IMR-90 (cell line): ENCODE data around the gene CLIP3. TPM values are rescaled to one million over a fixed set of nuclear protein-coding genes. Genes with fewer than 3 reads are reported as not detected.

Experiments
- ATAC-seq: fragments of 200-7000 bp; cut with Tn5 transposase; 2 replicates; pipeline ENCODE4 v1.9.1; 2020; ENCODE audit warnings: low read depth, mild to moderate bottlenecking, moderate library complexity
- BruUV-seq: library from RNA; stranded (reverse); fragments of 400-500 nt; replicated peaks from 2 replicates; lab custom pipeline; 2021; lab: Mats Ljungman, UMichigan
- CTCF ChIA-PET: fragments of 300-600 bp; formaldehyde crosslinking; extraction: SDS; loops from one replicate; lab custom pipeline; 2021; ENCODE audit warnings: antibody characterized with exemption; lab: Yijun Ruan, JAX
- POLR2A ChIA-PET: fragments of 300-600 bp; sonication (Branson Sonifier 250); formaldehyde crosslinking; loops from one replicate; lab custom pipeline; 2022; ENCODE audit warnings: antibody characterized with exemption; ENCODE audit not compliant: unreplicated experiment; lab: Charles Lee
- DNase-seq: peaks from one replicate; pipeline ENCODE4 v3.0.0; 2013
- H2AFZ ChIP-seq: replicated peaks from 2 replicates; pipeline ENCODE3; 2013; ENCODE audit warnings: low read length, mild to moderate bottlenecking; ENCODE audit not compliant: poor library complexity
- H2AK5ac ChIP-seq: 2 replicates; pipeline ENCODE4 v1.6.1; 2013; ENCODE audit warnings: low read depth, low read length, inconsistent platforms
- H2AK9ac ChIP-seq: replicated peaks from 2 replicates; pipeline ENCODE3; 2013; ENCODE audit warnings: mild to moderate bottlenecking, low read depth, low read length, moderate library complexity; ENCODE audit not compliant: poor library complexity
- H2BK120ac ChIP-seq: 2 replicates; pipeline ENCODE4 v1.6.1; 2013; ENCODE audit warnings: low read depth, low read length, inconsistent platforms
- H2BK15ac ChIP-seq: 3 replicates; pipeline ENCODE4 v1.6.1; 2013; ENCODE audit warnings: low read depth, low read length, inconsistent platforms
- H2BK20ac ChIP-seq: 2 replicates; pipeline ENCODE4 v1.6.1; 2013; ENCODE audit warnings: low read depth, mild to moderate bottlenecking, inconsistent platforms, low read length, moderate library complexity
- H2BK5ac ChIP-seq: 2 replicates; pipeline ENCODE4 v1.6.1; 2013; ENCODE audit warnings: mild to moderate bottlenecking, low read depth, low read length, inconsistent platforms; ENCODE audit not compliant: poor library complexity, severe bottlenecking
- H3K14ac ChIP-seq: replicated peaks from 2 replicates; pipeline ENCODE4 v1.6.1; 2013; ENCODE audit warnings: low read depth, low read length, inconsistent platforms
- H3K18ac ChIP-seq: 2 replicates; pipeline ENCODE4 v1.6.1; 2013; ENCODE audit warnings: low read depth, low read length, control low read depth
- H3K23ac ChIP-seq: 2 replicates; pipeline ENCODE4 v1.6.1; 2013; ENCODE audit warnings: low read depth, low read length, inconsistent platforms
- H3K27ac ChIP-seq: 2 replicates; pipeline ENCODE4 v1.5.1; 2013; ENCODE audit warnings: mild to moderate bottlenecking, control low read depth, low read length; ENCODE audit not compliant: insufficient read depth
- H3K27me3 ChIP-seq: 2 replicates; pipeline ENCODE4 v1.6.1; 2013; ENCODE audit warnings: low read length; ENCODE audit not compliant: control insufficient read depth, insufficient read depth
- H3K36me3 ChIP-seq: 2 replicates; pipeline ENCODE4 v1.6.1; 2013; ENCODE audit warnings: low read length, mixed read lengths; ENCODE audit not compliant: control insufficient read depth, insufficient read depth
- H3K4ac ChIP-seq: 2 replicates; pipeline ENCODE4 v1.6.1; 2013; ENCODE audit warnings: low read depth, low read length, inconsistent platforms
- H3K4me1 ChIP-seq: 2 replicates; pipeline ENCODE4 v1.6.1; 2013; ENCODE audit warnings: low read length, mixed read lengths; ENCODE audit not compliant: control insufficient read depth, insufficient read depth
- H3K4me2 ChIP-seq: 2 replicates; pipeline ENCODE4 v1.6.1; 2013; ENCODE audit warnings: low read depth, mild to moderate bottlenecking, control low read depth, low read length, moderate library complexity
- H3K4me3 ChIP-seq: 2 replicates; pipeline ENCODE4 v1.5.1; 2013; ENCODE audit warnings: low read depth, mild to moderate bottlenecking, control low read depth, low read length, moderate library complexity; ENCODE audit not compliant: insufficient read depth
- H3K56ac ChIP-seq: 2 replicates; pipeline ENCODE4 v1.6.1; 2013; ENCODE audit warnings: low read length, inconsistent platforms; ENCODE audit not compliant: insufficient read depth; ENCODE audit errors: extremely low read depth
- H3K79me1 ChIP-seq, 2 experiments: 2 replicates each; pipeline ENCODE4 v1.6.1; 2013; ENCODE audit warnings: low read length in 2 of 2, inconsistent platforms in 1 of 2, low read depth in 1 of 2
- H3K9ac ChIP-seq: 2 replicates; pipeline ENCODE4 v1.6.1; 2013; ENCODE audit warnings: low read depth, low read length, control low read depth
- H3K9me1 ChIP-seq: 2 replicates; pipeline ENCODE4 v1.6.1; 2013; ENCODE audit warnings: low read length, inconsistent platforms; ENCODE audit not compliant: insufficient read depth
- H3K9me3 ChIP-seq: 2 replicates; pipeline ENCODE4 v1.6.1; 2013; ENCODE audit warnings: low read length; ENCODE audit not compliant: control insufficient read depth, insufficient read depth
- H4K20me1 ChIP-seq: 2 replicates; pipeline ENCODE4 v1.6.1; 2013; ENCODE audit warnings: low read length, inconsistent platforms; ENCODE audit not compliant: insufficient read depth
- H4K5ac ChIP-seq: 2 replicates; pipeline ENCODE4 v1.6.1; 2013; ENCODE audit warnings: mild to moderate bottlenecking, low read depth, low read length, control low read depth
- H4K8ac ChIP-seq, 2 experiments: 2 replicates each; pipeline ENCODE4 v1.6.1; 2013; ENCODE audit warnings: low read depth in 2 of 2, low read length in 2 of 2, control low read depth in 1 of 2, inconsistent platforms in 1 of 2
- H4K91ac ChIP-seq: 2 replicates; pipeline ENCODE4 v1.6.1; 2013; ENCODE audit warnings: low read depth, low read length, inconsistent platforms; ENCODE audit not compliant: insufficient read depth
- BHLHE40 ChIP-seq: fragments of 150-350 bp; IDR thresholded peaks from 2 replicates; pipeline ENCODE4 v1.6.1; 2016; ENCODE audit warnings: mild to moderate bottlenecking, low read depth, low read length
- CEBPB ChIP-seq: IDR thresholded peaks from 2 replicates; pipeline ENCODE4 v1.6.1; 2012; ENCODE audit warnings: low read depth, low read length, improper control_type of control experiment
- CHD1 ChIP-seq: IDR thresholded peaks from 2 replicates; pipeline ENCODE4 v1.6.1; 2012; ENCODE audit warnings: low read depth, low read length, improper control_type of control experiment
- FOS ChIP-seq: fragments of 150-350 bp; IDR thresholded peaks from 2 replicates; pipeline ENCODE4 v1.6.1; 2016; ENCODE audit warnings: low read depth, low read length
- MAFK ChIP-seq: IDR thresholded peaks from 2 replicates; pipeline ENCODE4 v1.6.1; 2012; ENCODE audit warnings: low read depth, low read length, improper control_type of control experiment
- MAZ ChIP-seq: IDR thresholded peaks from 2 replicates; pipeline ENCODE4 v1.6.1; 2012; ENCODE audit warnings: low read depth, mild to moderate bottlenecking, low read length, improper control_type of control experiment, moderate library complexity, borderline replicate concordance
- MXI1 ChIP-seq: IDR thresholded peaks from 2 replicates; pipeline ENCODE4 v1.6.1; 2012; ENCODE audit warnings: low read depth, mild to moderate bottlenecking, low read length, moderate library complexity, borderline replicate concordance
- NFE2L2 ChIP-seq: fragments of 150-350 bp; IDR thresholded peaks from 2 replicates; pipeline ENCODE4 v1.6.1; 2016; ENCODE audit warnings: low read depth, mild to moderate bottlenecking, low read length
- POLR2A ChIP-seq: IDR thresholded peaks from 2 replicates; pipeline ENCODE4 v1.6.1; 2012; ENCODE audit warnings: mild to moderate bottlenecking, low read depth, low read length
- RAD21 ChIP-seq: IDR thresholded peaks from 2 replicates; pipeline ENCODE4 v1.6.1; 2012; ENCODE audit warnings: low read length, improper control_type of control experiment
- RCOR1 ChIP-seq: IDR thresholded peaks from 2 replicates; pipeline ENCODE4 v1.6.1; 2012; ENCODE audit warnings: mild to moderate bottlenecking, low read length, improper control_type of control experiment; ENCODE audit not compliant: insufficient replicate concordance
- RFX5 ChIP-seq: IDR thresholded peaks from 2 replicates; pipeline ENCODE4 v1.8.0; 2012; ENCODE audit warnings: low read depth, mild to moderate bottlenecking, low read length, moderate library complexity
- SMC3 ChIP-seq: fragments of 150-350 bp; IDR thresholded peaks from 2 replicates; pipeline ENCODE4 v1.6.1; 2016; ENCODE audit warnings: low read depth, mild to moderate bottlenecking, antibody characterized with exemption, low read length, moderate library complexity
- WGBS, 2 experiments: methylation state at CpG; one replicate each; pipeline versions ENCODE4 v1.1.5 to v1.1.7; 2013; ENCODE audit warnings: missing lambda C conversion rate in 2 of 2; ENCODE audit not compliant: insufficient read length in 1 of 2; ENCODE audit errors: extremely low coverage in 2 of 2; 5-methylcytosine and 5-hydroxymethylcytosine counted together
- dilution Hi-C: fragments of 300-500 bp; cut with HindIII; formaldehyde crosslinking; loops from one replicate; pipeline ENCODE4 v1.14.3; 2018; ENCODE audit warnings: low sequenced_read_pairs; ENCODE audit not compliant: unreplicated experiment
- in situ Hi-C: fragments of 300-500 bp; cut with MboI; formaldehyde crosslinking; loops from 3 replicates; pipeline ENCODE4 v1.14.3; 2019; ENCODE audit warnings: low sequenced_read_pairs, inconsistent platforms, mixed read lengths
- intact Hi-C: fragments of 100-400 bp; cut with micrococcal nuclease; formaldehyde crosslinking; loops from 2 replicates; pipeline ENCODE4 v1.10.0; 2022
- polyA plus RNA-seq, 3 experiments: library from polyadenylated mRNA; depleted of rRNA; stranded (reverse); fragments of >200 nt; gene quantifications; 2 replicates each; pipeline ENCODE4 v1.2.3, GENCODE V29; 2012; ENCODE audit warnings: low replicate concordance in 1 of 3
- total RNA-seq: library from RNA; depleted of rRNA; stranded (reverse); fragments of >200 nt; gene quantifications from 2 replicates; pipeline ENCODE4 v1.2.3, GENCODE V29; 2012
- TF ChIP-seq, protein P1 (sequence below): conservative IDR thresholded peaks from 2 replicates; pipeline ENCODE4 v1.5.1; 2012; ENCODE audit warnings: mild to moderate bottlenecking, low read depth, low read length, improper control_type of control experiment
- TF ChIP-seq, protein P2 (sequence below): fragments of 150-350 bp; IDR thresholded peaks from 2 replicates; pipeline ENCODE4 v1.6.1; 2016; ENCODE audit warnings: low read depth, mild to moderate bottlenecking, low read length, moderate library complexity, borderline replicate concordance

CLIP3 gene
- total and polyA plus RNA-seq, 2 of the 4 experiments (the other 2 are of a cell fraction): 5.4 to 28.7 TPM

DNA sequence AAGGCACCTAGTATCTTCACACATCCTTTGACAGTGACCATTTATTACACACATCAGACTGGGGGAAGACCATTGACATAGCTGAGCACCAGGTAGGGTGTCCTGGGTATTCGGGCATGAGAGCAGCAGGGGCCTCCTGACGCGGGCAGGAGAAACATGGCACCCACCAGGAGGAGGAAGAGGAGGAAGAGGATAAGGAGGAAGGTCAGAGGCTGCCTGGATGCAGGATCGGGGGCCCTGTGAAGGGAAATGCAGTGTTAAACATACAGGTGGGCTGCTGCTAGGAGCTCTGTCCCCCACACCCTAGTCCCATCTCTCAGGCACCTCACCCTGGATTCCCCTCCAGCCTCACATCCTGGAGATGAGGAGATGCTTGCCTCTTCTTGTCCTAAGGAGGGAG is 29.4 kb downstream of the CLIP3 start:
- DNase-seq (no peak), ATAC-seq (no peak)
- H3K18ac ChIP-seq: no peak overlapping the region
- H3K9me1 ChIP-seq: peaks cover 11% of the 10 kb centered on the region
- H4K5ac ChIP-seq: no peak overlapping the region
- H2AK5ac ChIP-seq: no peak overlapping the region
- peaks cover 2% of the 10 kb centered on the region; the same call in 1 of the 2 replicates for H3K4me1 ChIP-seq
- no peaks in the 10 kb centered on the region for H3K27me3 ChIP-seq
- H4K91ac ChIP-seq: no peak overlapping the region
- no peak overlapping the region for H2AFZ ChIP-seq
- no TSS peak for BruUV-seq
- H3K56ac ChIP-seq: no peak overlapping the region
- no peak overlapping the region for H2BK15ac ChIP-seq
- CTCF ChIA-PET: no interaction called here
- H3K14ac ChIP-seq: no peak overlapping the region
- H4K20me1 ChIP-seq: peaks cover 24% of the 10 kb centered on the region
- no peak overlapping the region for H3K23ac ChIP-seq
- in situ Hi-C loops: no loop called here
- intact Hi-C loops: no loop called here
- H3K27ac ChIP-seq: no peak overlapping the region
- no peaks in the 10 kb centered on the region for H3K9me3 ChIP-seq
- no peak overlapping the region for H3K4ac ChIP-seq
- POLR2A ChIA-PET: no interaction called here
- no peak overlapping the region for H3K4me2 ChIP-seq
- H3K36me3 ChIP-seq: peaks cover 9% of the 10 kb centered on the region
- no peak overlapping the region for H3K4me3 ChIP-seq
- H2AK9ac ChIP-seq: no peak overlapping the region
- H3K9ac ChIP-seq: no peak overlapping the region
- no peak overlapping the region for H2BK5ac ChIP-seq
- no peak overlapping the region for H4K8ac ChIP-seq
- no peak for TF ChIP-seq RFX5
- no peak for TF ChIP-seq MXI1
- no peak for TF ChIP-seq SMC3
- TF ChIP-seq, protein P1, sequence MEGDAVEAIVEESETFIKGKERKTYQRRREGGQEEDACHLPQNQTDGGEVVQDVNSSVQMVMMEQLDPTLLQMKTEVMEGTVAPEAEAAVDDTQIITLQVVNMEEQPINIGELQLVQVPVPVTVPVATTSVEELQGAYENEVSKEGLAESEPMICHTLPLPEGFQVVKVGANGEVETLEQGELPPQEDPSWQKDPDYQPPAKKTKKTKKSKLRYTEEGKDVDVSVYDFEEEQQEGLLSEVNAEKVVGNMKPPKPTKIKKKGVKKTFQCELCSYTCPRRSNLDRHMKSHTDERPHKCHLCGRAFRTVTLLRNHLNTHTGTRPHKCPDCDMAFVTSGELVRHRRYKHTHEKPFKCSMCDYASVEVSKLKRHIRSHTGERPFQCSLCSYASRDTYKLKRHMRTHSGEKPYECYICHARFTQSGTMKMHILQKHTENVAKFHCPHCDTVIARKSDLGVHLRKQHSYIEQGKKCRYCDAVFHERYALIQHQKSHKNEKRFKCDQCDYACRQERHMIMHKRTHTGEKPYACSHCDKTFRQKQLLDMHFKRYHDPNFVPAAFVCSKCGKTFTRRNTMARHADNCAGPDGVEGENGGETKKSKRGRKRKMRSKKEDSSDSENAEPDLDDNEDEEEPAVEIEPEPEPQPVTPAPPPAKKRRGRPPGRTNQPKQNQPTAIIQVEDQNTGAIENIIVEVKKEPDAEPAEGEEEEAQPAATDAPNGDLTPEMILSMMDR: no peak
- no peak for TF ChIP-seq BHLHE40
- no peak for TF ChIP-seq MAFK
- TF ChIP-seq CEBPB: no peak
- TF ChIP-seq NFE2L2: no peak
- no peak for TF ChIP-seq CHD1
- TF ChIP-seq FOS: no peak
- TF ChIP-seq RAD21: no peak
- no peak for TF ChIP-seq MAZ
- TF ChIP-seq RCOR1: no peak
- TF ChIP-seq, protein P2, sequence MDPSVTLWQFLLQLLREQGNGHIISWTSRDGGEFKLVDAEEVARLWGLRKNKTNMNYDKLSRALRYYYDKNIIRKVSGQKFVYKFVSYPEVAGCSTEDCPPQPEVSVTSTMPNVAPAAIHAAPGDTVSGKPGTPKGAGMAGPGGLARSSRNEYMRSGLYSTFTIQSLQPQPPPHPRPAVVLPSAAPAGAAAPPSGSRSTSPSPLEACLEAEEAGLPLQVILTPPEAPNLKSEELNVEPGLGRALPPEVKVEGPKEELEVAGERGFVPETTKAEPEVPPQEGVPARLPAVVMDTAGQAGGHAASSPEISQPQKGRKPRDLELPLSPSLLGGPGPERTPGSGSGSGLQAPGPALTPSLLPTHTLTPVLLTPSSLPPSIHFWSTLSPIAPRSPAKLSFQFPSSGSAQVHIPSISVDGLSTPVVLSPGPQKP: no peak
- no peak for TF ChIP-seq POLR2A
- no peak overlapping the region for H2BK120ac ChIP-seq
- no peak overlapping the region for H2BK20ac ChIP-seq
- no CpG with 5 or more reads among the region's 4 CpGs for WGBS, 2 experiments
- H3K79me1 ChIP-seq: peaks cover 7 to 37% of the 10 kb centered on the region in 2 experiments; a peak in 3 of 4 replicates
- dilution Hi-C loops: no loop called here
